GF-D8 (cell line): ENCODE measurements around the gene ZNRF1.
"Not testable (repeated sequence)": the region's sequence is repeated elsewhere in the genome, so short reads cannot be mapped to it uniquely, and the experiment has no call there.

Source experiments
- DNase-seq: peaks from one replicate; lab custom pipeline; 2025; lab: John Stamatoyannopoulos, UW

Gene ZNRF1

DNA sequence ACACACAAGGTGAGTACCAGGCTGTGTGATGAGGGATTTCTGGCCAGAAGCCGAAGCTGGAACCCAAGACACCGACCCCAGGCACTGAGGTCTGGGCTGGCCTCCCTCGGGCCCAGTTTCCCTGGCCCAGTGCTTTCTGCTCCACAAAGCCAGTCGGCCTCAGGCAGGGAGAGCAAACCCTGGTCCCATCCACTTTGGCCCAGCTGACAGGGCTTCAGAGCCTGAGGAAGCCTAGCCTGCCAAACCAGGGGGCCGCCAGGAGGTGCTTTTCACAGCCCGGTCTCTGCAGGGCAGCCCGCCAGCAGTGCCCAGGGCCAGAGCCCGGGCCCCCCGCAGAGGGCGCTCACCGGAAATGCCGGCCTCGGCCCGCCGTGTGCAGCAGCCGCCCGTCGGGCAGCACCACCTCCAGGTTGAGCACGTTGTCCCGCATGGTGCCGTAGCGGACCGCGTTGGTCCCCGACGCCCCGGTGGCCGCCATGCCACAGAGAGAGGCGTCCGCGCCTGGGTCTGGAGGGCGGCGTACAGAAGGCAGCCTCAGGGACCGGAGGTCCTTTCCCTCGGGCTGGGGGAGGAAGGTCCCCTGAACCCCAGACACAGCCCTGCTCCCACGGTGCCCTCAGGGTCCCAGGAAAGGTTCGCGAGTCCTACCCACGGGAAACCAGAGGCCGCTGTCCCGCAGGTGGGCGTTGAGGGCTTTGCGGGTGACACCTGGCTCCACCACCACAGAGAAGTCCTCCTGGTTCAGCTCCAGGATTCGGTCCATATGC is 115.5 kb downstream of the ZNRF1 start:
- DNase-seq: no peak

DNA sequence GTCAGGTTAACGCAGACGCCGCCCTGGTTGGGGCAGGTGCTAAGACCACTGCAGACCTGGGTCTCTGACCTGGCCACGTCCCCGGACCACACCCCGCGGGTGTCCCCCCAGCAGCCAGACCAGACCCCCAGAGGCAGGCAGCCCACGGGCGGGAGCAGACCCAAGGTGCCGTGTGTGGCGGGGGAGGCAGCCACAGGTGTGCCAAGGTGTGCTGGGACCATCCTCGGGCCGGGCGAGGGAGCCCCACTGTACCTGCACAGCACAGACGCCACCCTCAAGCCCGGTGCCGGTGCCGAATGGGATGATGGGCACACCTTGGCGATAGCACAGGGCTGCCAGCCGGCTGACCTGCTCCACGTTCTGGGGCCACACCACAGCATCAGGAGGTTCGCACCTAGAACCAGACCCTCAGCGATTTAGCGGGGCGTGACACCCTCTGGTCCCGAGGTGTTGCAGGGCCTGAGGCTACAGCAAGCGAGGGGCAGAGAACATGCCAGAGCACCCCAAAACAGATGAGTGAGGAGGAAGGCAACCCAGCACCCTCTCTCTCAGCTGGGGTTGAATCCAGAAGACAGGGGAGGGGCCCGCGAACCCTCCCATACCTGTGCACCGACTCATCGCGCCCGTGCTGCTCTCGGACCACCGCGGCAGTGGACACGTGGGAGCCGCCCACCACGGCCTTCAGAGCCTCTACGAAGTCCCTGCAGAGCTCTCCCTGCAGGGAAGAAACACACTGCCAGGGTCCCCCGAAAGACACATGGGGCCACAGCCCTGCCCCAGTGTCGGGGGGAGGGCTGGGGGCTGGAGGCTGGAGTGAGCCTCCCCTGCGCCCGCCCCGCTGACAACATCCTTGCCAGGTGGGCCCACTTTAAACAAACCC is 116.4 kb downstream of the ZNRF1 start:
- DNase-seq: no peak

DNA sequence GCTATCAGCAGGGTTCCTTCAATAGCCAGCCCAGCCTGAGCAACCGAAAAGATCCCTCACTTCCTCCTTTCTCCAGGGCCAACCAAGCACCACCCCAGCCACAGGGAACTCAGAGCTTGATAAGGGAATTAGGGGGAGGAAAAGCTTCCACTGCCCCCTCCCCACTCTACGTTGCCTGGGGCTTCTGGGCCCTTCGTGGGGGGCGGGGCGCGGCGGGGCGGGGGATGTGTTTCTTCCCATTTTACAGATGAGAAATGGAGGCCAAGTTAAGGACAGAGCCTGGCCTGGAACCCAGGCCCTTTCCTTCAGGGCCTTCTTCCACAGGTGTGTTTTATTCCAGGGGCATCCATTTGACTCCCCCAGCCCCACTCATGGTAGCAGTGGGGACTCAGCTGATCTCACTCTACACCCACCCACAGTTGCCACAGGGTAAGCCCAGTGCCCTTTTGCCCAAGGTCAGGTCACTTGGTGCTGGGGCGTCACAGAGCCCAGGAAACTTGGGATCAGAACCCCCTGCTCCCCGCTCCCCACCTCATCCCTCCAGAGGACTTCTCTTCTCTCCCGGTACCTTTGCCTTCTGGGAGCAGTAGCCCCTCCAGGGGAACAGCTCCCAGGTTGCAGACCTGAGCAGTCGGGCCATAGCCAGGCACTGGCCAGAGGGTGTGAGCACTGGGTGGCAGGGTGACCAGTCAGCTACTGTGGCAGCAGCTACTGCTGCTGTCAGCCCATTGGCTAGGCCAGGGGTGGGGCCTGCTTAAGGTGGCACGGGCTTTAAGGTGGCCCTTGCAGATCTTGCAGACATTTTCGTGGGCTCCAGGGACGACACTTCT is 117.5 kb downstream of the ZNRF1 start, which contains the start of gene LDHD:
Gene LDHD, minus strand, starts transcription at position 700 of the 830 bp plus-strand sequence. Its CDS starts 60 bp downstream, at position 640.
- DNase-seq: no peak

GRCh38 chr16:75116911-75117245 is 118.1 kb downstream of the ZNRF1 start:
- no peak for DNase-seq

DNA sequence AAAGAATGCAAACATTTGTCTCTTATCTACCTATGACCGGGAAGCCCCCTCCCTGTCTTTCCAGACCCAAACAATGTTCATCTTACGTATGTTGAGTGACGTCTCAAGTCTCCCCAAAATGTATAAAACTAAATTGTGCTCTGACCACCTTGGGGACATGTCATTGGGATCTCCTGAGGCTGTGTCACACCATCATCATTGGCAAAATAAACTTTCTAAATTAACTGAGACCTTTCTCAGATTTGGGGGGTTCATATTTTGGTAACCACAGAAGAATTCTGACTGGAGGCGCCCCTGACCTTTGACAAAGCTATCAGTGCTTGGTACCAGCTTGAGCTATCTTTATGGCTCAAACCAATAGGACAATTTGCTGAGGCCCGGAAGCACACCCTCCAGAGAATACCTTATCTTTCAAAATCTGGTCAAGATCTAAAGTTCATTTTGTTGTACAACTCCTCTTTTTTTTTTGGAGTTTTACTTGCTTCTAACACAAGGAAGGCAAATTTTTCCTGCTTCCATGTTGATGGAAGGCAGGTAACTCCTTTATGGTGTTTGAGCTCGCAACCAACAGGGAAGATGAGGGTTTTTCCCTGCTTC is 120.2 kb downstream of the ZNRF1 start:
- DNase-seq: no peak

DNA sequence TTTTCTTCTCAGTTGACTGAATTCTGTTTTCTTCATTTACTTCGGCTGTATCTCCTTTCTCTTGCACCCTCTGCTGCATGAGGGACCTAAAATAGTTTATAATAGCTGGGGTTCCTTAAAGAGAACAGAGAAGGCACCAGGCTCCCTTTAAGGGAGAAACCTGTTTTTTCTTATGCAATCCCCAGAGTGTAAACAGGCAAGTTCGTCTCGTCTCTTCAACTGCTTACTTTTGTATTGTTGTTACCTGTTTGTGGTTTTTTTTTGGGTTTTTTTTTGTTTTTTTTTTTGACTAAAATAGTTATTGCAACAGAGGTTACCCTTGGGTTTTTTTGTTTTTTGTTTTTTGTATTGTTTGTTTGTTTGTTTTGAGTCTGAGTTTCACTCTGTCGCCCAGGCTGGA is 121.4 kb downstream of the ZNRF1 start:
- no peak for DNase-seq

- no peak for DNase-seq
Observed at GRCh38 chr16:75121949-75122568, 123.2 kb downstream of the ZNRF1 start.

- no peak for DNase-seq
Observed at GRCh38 chr16:75122609-75123008, 123.8 kb downstream of the ZNRF1 start.

- DNase-seq: no peak
Observed at GRCh38 chr16:75127713-75128415, 129.0 kb downstream of the ZNRF1 start.

GRCh38 chr16:75129421-75130149 is 130.8 kb downstream of the ZNRF1 start:
- DNase-seq: not testable (repeated sequence)

GRCh38 chr16:75130150-75130771 is 131.4 kb downstream of the ZNRF1 start:
- DNase-seq: no peak

DNA sequence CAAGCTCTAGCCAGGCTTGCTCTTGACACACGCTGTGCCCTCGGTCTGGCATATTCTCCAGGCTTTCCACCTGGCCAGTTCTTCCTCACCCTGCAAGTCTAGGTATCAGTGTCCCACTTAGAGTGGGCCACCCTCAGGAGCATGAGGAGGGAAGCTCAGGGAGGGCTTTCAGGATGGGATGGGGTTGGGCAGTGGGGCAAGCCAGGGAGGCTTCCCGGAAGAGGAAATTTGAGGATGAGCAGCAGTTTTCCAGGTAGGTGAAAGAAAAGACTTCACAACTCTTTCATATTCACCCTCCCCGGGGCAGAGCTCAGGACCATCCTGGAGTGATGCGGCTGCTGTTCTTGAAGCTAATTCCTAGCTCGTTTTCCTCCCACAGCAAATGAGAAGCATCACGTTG is 132.3 kb downstream of the ZNRF1 start:
- no peak for DNase-seq

DNA sequence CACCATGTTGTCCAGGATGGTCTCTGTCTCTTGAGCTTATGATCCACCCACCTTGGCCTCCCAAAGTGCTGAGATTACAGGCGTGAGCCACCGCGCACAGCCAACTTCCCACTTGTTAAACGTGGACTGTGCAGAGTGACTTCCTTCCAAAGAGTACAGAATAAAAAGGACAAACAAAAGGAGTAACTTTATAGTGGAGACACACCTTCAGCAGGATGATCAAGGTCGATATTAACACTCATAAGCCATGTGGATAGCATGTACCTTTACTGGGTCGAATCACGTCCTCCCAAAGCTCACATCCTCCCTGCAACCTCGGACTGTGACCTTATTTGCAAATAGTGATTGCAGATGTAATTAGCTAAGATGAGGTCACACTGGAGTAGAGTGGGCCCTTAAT is 139.4 kb downstream of the ZNRF1 start:
- DNase-seq: no peak

DNA sequence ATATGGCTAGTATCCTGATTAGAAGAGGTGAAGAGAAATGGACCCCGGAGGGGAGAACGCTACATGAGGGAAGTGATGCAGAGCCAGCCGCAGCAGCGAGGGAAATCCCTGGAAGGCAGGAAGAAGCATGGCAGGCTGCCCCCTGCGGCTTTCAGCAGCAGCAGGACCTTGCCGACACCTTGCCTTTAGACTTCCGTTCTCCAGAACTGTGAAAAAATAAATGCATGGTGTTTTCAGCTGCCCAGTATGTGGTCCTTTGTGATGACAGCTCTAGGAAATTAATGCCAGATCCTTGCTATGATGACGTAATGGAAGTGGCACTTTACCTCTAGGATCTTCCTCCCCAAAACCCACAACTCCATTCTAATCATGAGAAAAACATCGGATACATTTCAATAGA is 139.8 kb downstream of the ZNRF1 start:
- DNase-seq: no peak

DNA sequence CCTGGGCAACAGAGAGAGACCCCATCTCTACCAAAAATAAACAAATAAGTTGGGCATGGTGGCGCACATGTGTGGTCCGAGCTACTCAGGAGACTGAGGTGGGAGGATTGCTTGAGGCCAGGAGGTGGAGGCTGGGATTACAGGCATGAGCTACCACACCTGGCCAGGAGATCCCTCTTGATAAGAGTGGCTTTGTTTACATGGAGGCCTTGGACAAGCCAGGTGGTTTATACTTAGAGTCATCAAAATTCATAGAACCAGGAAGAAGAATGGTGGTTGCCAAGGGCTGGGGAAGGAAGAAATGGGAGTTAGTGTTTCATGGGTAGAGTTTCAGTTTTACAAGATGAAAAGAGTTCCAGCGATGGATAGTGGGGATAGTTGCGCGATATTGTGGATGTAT is 140.7 kb downstream of the ZNRF1 start:
- DNase-seq: no peak

GRCh38 chr16:75143941-75144340 is 145.1 kb downstream of the ZNRF1 start:
- no peak for DNase-seq

GRCh38 chr16:75147968-75148310 is 149.1 kb downstream of the ZNRF1 start:
- no peak for DNase-seq

DNA sequence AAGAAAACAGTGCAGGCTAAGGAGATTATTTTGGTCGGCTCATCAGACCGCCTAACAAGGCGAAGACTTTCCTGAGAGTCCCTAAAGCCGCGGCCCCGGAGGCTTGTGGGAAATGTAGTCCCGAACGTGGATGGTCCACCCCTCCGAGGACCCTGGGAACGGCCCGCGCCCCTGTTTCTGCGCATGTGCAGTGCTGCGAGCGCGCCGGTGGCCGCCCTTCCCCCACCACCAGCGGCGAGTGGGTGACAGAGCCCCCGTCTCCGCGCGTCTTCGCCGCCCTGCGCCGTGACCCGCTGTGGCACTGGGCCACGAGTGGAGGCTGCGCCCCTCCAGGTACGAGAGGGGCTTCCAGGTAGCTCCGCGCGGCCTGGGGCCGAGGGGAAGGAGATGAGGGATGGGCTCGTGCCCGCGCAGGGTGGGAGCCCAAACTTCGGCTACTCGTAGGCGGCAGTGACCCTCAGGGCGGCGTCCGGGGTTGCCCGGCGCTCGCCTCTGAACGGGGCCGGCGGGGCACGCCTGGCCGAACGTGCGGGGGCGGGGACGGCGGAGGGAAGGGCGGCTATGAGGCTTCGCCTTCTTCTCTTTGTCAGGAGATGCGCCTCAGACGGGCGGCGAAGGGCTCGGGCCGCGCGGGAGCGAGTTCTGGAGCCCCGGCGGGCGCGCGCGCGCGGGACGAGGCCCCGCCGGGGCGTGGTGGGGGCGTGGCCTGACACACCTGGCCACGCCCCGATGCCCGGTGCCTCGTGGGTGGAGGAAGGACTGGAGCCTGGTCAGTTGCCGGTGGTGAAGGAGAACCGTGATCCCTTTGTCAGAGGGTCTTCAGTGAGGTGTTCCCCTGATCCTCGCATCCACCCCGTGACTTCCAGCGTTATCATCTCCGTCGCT is 149.7 kb downstream of the ZNRF1 start, which contains the start of gene ZFP1:
Gene ZFP1, plus strand, starts transcription at position 214 of the 885 bp plus-strand sequence. CDS start 4,428 bp downstream, outside the sequence.
- peak; percentile 74 for DNase-seq

DNA sequence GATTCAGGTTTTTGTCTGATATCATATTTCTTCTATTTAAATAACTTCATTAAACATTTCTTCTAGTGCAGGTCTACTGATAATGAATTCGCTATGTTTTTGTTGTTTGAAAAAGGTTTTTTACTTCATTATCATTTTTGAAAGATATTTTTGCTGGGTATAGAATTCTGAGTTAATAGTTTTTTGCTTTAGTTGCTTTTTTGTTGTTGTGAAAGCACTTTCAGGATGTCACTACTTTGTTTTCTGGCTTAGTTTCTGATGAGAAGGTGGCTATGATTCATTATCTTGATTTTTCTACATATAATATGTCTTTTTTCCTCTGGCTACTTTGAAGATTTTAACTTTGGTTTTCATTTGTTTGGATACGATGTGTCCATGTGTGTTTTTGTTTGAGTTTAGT is 153.0 kb downstream of the ZNRF1 start:
- DNase-seq: no peak
